Effector memory CD8-positive, alpha-beta T cell (primary cell): ENCODE data around the gene NAP1L1.

ENCODE experiments used
- ATAC-seq: fragments of 150-1000 bp; cut with Tn5 transposase; replicated peaks from 2 replicates; pipeline ENCODE4 v1.10.0; 2021; ENCODE audit warnings: mild to moderate bottlenecking, moderate library complexity
- DNase-seq, 3 experiments: peaks; one replicate each; pipeline ENCODE4 v3.0.0; 2021
- H3K27ac Mint-ChIP-seq, 2 donors: one replicate each; pipeline ENCODE4 v1.8.0; 2022; ENCODE audit warnings: mild to moderate bottlenecking in 2 of 2, mixed read lengths in 2 of 2, moderate library complexity in 2 of 2
- H3K27me3 Mint-ChIP-seq, 2 donors: one replicate each; pipeline ENCODE4 v1.8.0; 2022; ENCODE audit warnings: mixed read lengths in 2 of 2
- H3K36me3 Mint-ChIP-seq: one replicate; pipeline ENCODE4 v1.8.0; 2022; ENCODE audit warnings: mild to moderate bottlenecking, moderate library complexity, mixed read lengths; ENCODE audit not compliant: insufficient read depth
- H3K4me1 Mint-ChIP-seq, 2 donors: one replicate each; pipeline ENCODE4 v1.8.0; 2022; ENCODE audit warnings: low read depth in 2 of 2, mixed read lengths in 2 of 2
- H3K4me3 Mint-ChIP-seq, 2 donors: one replicate each; pipeline ENCODE4 v1.8.0; 2022; ENCODE audit warnings: mild to moderate bottlenecking in 2 of 2, mixed read lengths in 2 of 2, moderate library complexity in 2 of 2
- H3K9me3 Mint-ChIP-seq, 2 donors: one replicate each; pipeline ENCODE4 v1.8.0; 2022; ENCODE audit warnings: mixed read lengths in 2 of 2

The NAP1L1 gene

DNA sequence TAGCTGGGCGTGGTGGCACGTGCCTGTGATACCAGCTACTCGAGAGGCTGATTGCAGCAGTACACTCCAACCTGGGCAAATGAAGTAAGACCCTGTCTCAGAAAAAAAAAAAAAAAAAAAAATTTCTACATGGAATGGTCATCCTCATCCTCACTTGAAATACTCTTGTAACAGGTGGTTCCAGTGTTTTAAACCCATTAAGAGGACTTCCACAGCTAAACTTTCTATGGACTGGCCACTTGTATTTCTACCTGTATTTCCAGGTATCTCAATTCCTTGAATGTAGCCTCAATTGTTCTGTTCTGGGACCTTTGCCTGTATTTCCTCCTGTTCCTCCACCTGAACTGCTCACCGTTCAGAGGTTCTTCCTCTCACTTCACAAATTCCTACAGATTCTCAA, 41.1 kb downstream of the NAP1L1 start:
- Mint-ChIP-seq H3K27ac (no peak overlapping the region), H3K9me3 (no peaks in the 10 kb centered on the region), H3K36me3 (peaks cover 48% of the 10 kb centered on the region), H3K4me1 (no peaks in the 10 kb centered on the region), H3K4me3 (no peak overlapping the region), H3K27me3 (no peaks in the 10 kb centered on the region)
- ATAC-seq (no peak), DNase-seq (no peak)

DNA sequence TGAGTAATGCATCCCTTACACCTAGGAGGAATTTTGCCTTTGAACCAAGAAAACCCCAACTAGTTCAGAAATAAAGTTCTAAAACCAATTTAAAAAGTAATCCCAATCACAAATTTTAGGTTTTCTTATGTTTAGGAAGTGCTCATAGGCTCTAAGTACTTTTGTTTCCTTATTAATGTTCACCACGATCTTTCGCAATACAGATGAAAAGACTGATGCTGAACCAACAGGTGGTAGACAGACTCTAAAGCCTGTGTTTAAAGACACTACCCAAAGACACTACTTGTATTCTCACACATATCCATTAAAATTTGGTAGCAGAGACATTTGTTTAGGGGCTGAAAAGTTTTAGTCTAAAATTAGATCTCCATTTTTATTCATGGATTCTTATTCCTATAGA, 42.3 kb downstream of the NAP1L1 start:
- Mint-ChIP-seq H3K4me3 (no peak overlapping the region), H3K27me3 (no peaks in the 10 kb centered on the region), H3K4me1 (peaks cover 6% of the 10 kb centered on the region in 2 donors), H3K27ac (no peak overlapping the region), H3K36me3 (peaks cover 41% of the 10 kb centered on the region), H3K9me3 (no peaks in the 10 kb centered on the region)
- ATAC-seq (no peak), DNase-seq (no peak)

DNA sequence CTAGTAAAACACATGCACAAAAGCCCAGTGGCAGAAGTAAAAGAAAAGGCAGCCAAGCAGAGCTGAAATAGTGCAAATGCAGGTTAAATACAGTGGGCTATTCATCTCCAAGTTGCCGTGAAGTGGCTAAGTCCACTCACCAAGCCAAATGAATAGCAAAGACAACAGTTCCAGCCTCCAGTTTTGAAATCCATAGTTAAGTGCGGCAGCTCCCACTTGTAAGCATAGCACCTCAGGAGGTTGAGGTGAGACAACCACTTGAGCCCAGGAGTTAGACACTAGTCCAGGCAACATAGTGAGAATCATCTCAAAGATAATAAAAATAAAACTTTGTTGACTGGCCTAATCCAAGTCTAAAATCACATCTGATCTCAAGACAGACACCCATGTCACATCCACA, 43.1 kb downstream of the NAP1L1 start:
- Mint-ChIP-seq H3K4me3 (no peak overlapping the region), H3K27ac (no peak overlapping the region)
- no peak for ATAC-seq

DNA sequence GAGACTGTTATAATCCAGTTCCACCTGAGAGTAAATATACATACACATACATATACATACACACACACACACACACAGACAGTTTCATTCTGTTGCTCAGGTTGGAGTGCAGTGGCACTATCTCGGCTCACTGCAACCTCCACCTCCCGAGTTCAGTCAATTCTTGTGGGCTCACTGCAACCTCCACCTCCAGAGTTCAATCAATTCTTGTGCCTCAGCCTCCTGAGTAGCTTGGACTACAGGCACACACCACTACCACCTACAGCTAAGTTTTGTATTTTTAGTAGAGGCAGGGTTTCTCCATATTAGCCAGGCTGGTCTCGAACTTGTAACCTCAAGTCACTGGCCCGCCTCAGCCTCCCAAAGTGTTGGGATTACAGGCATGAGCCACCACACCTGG, 44.0 kb downstream of the NAP1L1 start:
- no peak for ATAC-seq
- Mint-ChIP-seq H3K36me3 (peaks cover 24% of the 10 kb centered on the region), H3K9me3 (no peaks in the 10 kb centered on the region), H3K27me3 (no peaks in the 10 kb centered on the region), H3K4me1 (peaks cover 6 to 7% of the 10 kb centered on the region in 2 donors), H3K4me3 (no peak overlapping the region), H3K27ac (peak overlapping the region in 1 of 2 donors; percentile 17)
- no peak for DNase-seq

More for the DNA sequence above, 43.1 kb downstream of the NAP1L1 start:
- no peaks in the 10 kb centered on the region for H3K9me3 Mint-ChIP-seq
- peaks cover 34% of the 10 kb centered on the region for H3K36me3 Mint-ChIP-seq
- DNase-seq = no peak
- no peaks in the 10 kb centered on the region for H3K27me3 Mint-ChIP-seq
- peaks cover 6 to 7% of the 10 kb centered on the region in 2 donors for H3K4me1 Mint-ChIP-seq

DNA sequence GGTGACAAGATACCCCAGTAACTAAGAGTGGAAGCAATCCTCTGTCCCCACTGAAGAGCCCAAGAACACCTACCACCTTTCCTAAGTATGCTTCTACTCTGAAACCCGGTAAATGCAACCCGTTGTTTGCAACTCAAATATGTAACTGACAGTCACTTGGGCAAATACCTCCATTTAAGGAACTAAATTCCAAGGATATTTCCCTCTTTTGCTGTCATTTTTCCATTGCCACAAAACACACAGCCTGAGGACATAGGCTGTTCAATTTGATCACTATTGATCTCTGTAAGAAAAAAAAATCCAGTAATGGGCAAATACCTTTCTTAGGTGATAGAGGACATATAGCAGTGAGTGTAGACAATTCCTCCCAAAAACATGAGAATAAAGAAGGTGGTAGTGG, 46.3 kb downstream of the NAP1L1 start:
- DNase-seq (no peak), ATAC-seq (no peak)
- Mint-ChIP-seq H3K27me3 (no peaks in the 10 kb centered on the region), H3K4me3 (no peak overlapping the region), H3K9me3 (no peaks in the 10 kb centered on the region), H3K4me1 (peaks cover 6 to 11% of the 10 kb centered on the region in 2 donors), H3K27ac (no peak overlapping the region), H3K36me3 (peaks cover 6% of the 10 kb centered on the region)

DNA sequence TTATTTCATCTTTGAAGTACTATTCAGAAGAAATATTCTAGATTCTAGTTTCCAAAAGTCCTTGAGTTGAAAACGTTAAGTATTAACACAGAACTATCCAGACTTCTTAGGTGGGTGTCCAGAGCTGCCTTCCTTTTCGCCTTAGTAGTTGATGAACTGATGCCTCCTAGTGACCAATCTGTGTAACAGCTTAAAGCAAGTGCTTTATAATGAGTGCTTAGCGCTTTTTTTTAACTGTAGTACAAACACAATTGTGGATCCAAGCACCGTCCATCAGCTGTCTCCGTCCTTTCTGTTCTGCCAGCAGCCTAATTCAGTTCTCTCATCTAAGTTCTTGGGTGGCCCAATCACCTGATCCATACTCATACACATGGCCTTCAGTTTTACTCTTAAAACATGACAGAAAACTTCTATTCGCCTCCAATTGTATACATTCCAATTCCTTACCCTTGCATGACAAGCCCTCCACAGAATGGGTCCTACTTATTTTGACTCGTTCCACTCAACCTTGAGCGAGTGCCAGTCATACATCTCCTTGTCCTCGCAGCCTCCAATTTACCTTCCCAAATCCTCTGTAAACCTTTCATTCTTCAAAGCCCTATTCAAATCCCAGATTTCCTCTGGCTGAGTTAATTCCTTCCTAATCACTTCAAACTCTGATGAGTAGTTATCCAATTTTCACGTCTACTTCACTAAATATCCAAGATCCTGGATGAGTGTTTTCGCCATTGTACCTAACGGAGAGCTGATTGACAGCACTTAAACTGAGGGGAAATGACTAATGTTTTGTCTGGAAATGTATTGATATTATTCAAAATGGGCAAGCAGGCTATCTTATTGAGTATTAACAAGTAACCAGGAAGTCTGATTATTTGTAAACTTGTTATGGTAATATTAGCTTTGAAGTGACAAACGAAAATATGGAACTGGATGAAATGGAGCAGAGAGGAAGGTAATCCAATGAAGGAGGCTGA, 47.1 kb downstream of the NAP1L1 start:
- Mint-ChIP-seq H3K27ac (peak overlapping the region in 1 of 2 donors; percentile 2), H3K27me3 (no peaks in the 10 kb centered on the region), H3K36me3 (no peaks in the 10 kb centered on the region), H3K4me1 (peaks cover 9 to 15% of the 10 kb centered on the region in 2 donors), H3K4me3 (no peak overlapping the region), H3K9me3 (no peaks in the 10 kb centered on the region)
- ATAC-seq (peak; percentile 80), DNase-seq (peak; percentile 36 to 47 (median 37))

DNA sequence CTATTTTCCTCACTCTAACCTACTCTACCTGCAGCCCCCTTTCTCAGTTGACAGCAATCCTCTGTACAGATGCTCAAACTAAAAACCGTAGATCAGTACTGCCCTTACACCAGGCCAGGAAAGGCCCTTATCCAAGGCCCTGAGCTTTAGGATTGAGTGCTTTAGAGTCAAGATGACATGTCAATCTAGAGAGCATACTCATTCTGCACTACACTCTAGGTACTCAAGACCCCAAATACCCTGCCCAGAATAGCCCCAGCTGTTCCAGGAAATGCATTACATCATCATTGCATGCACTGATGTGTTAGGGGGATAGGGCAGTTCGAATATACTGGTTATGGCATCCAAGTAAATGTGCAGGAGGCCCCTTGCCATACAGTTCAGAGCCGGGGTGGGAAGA, 49.4 kb downstream of the NAP1L1 start:
- H3K9me3 Mint-ChIP-seq = no peaks in the 10 kb centered on the region
- peaks cover 21 to 28% of the 10 kb centered on the region in 2 donors for H3K4me1 Mint-ChIP-seq
- no peak for DNase-seq
- no peak overlapping the region for H3K27ac Mint-ChIP-seq
- no peak for ATAC-seq
- no peak overlapping the region for H3K4me3 Mint-ChIP-seq
- H3K27me3 Mint-ChIP-seq = no peaks in the 10 kb centered on the region
- peaks cover 22% of the 10 kb centered on the region for H3K36me3 Mint-ChIP-seq

DNA sequence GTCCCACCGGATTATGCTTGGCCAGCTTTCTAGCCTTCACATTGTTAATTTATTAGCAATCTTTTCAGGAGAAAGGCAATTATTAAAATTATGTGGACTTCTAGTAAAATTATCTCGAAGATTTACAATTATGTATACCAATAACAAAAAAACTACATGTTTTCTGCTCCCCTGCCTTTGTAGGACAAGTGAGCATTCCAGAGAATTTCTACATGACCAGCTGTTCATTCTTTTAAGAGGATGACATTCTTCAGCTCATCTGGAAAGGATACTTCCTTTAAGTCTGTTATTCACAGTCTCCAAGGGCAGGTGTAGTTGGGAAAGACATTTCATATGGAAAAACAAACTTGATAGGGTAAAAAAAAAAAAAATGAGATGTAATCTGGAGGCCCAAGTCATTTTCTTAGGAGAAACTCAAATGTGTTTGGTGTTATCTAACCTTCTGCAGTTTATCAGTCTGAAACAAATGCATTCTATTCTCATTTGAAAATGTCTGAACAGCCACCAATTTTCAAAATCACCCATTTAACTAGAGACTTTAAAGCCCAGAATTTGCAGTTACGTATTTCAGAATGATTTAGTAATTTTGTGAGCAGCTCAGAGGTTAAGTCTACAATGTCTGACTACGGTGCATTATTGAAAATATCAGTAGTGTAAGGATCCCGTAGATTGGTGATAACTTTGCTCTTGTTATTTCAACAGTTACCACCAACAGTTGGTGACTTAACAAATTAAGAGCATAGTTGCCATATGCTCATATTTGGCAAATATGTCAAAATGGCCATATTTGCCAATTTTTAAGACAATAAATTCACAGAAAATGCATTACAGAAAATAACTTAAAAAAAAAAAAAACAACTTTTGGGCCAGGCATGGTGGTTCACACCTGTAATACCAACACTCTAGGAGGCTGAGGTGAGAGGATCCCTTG, 51.1 kb downstream of the NAP1L1 start:
- Mint-ChIP-seq H3K9me3 (no peaks in the 10 kb centered on the region), H3K27me3 (no peaks in the 10 kb centered on the region), H3K4me3 (peak overlapping the region; percentile 95 to 97), H3K36me3 (peaks cover 30% of the 10 kb centered on the region), H3K4me1 (peaks cover 23 to 32% of the 10 kb centered on the region in 2 donors), H3K27ac (peak overlapping the region; percentile 98)
- ATAC-seq (no peak), DNase-seq (no peak)

DNA sequence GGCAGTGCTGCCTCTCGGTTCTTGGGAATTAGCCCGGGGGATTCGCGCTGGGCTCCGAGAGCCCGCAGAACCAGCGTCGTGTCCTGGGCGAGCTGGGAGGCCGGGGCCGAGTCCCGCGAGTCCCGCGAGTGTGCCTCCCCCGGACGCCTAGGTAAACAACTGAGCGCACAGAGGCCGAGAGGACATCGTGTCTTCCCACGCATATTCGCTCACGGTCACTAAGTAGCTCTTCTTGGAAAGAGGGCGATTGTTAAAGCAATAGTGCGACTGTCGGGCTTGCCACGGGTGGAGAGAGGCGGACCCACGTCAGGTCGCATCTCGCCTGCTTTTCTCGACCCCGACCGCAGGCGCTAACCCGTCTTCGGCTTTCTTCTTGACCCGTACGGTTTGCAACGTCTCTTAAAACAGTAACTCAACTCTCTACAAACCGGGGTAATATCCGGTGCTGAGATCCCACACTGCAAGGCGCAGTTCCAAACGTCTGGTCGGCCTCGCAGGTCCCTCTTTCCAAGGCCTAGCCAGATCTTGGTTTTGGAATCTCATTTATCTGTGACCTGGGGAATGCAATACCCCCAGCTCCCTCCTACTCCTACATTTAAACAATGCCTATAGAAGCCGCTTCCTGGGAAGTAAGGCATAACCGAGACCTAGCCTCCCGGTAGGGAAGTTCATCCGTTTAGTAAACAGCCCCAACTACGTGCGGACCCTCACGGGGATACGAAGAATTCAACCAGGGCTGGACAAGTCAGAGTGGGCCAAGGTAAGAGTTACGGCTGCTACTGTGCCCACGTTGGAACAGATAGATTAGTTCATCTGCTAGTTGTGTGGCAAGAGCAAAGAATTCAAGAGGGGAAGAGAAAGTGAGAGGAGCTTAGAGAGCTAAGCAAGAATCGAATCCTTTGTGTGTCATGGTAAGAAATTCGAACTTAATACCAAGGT, 52.2 kb downstream of the NAP1L1 start:
- H3K4me3 Mint-ChIP-seq = peak overlapping the region; percentile 95 to 97
- peaks cover 34% of the 10 kb centered on the region for H3K36me3 Mint-ChIP-seq
- no peaks in the 10 kb centered on the region for H3K27me3 Mint-ChIP-seq
- peak; percentile 12 for ATAC-seq
- peak overlapping the region; percentile 98 for H3K27ac Mint-ChIP-seq
- DNase-seq = peak in 2 of 3 experiments; percentile 28 to 39
- peaks cover 19 to 28% of the 10 kb centered on the region in 2 donors for H3K4me1 Mint-ChIP-seq
- no peaks in the 10 kb centered on the region for H3K9me3 Mint-ChIP-seq

DNA sequence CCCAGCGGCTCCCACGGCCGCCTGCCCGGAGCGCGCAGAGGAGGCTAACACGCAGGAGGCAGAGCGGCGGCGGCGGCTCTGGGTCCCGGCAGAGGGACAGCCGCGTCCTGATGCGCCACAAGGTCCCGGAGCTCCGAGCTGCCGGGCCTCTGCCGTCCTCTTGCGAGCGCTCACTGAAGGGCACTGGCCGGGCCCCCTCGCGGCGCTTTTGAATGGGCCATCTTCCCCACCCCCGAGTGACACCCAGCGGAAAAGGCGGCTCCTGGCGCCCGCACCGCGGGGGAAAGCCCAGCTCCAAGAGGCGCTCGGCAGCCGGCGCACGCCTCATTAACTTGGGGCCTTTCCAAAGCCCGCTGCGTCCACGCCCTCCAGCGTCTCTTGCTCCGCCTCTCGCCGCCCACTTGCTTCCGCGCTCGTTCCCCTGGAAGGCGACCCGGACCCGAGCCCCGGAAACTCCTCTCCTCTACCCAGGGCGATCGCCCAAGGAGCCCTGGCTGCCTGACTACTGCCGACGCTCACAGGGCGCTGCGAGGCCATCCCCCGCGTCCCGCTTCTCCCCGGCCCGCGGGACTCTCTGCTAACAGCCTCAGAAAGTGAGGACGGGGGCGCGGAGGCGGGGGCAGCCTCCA, 53.0 kb downstream of the NAP1L1 start, which contains the start of gene PHLDA1:
TSS of gene PHLDA1 (minus strand) at position 363 of the 629 bp plus-strand sequence.
- H3K4me3 Mint-ChIP-seq = peak within 1 kb of the TSS; percentile 95 to 97
- ATAC-seq = peak; percentile 79
- peaks cover 17 to 25% of the 10 kb centered on the region in 2 donors for H3K4me1 Mint-ChIP-seq
- no peaks in the 10 kb centered on the region for H3K27me3 Mint-ChIP-seq
- peak within 1 kb of the TSS; percentile 98 for H3K27ac Mint-ChIP-seq
- peak; percentile 91 to 94 (median 91) for DNase-seq
- H3K36me3 Mint-ChIP-seq = peaks cover 37% of the 10 kb centered on the region
- H3K9me3 Mint-ChIP-seq = no peaks in the 10 kb centered on the region

DNA sequence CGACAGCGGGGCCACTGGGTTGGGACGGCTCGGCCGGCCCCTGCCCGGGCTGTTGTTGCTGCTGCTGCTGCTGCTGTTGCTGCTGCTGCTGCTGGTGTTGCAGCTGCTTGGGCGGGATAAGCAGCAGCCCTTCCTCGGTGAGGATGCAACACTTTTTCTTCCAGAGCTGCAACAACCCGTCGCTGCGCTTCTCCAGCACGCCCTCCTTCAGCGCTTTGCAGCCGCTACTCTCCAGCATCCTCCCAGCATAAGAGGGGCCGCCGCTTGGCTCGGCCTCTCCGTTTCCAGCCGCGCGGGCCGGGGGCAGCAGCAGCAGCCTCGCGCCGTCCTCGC, 53.4 kb downstream of the NAP1L1 start:
- ATAC-seq (peak; percentile 6), DNase-seq (no peak)
- Mint-ChIP-seq H3K4me3 (peak overlapping the region; percentile 95 to 97), H3K27me3 (no peaks in the 10 kb centered on the region), H3K9me3 (no peaks in the 10 kb centered on the region), H3K4me1 (peaks cover 17 to 25% of the 10 kb centered on the region in 2 donors), H3K36me3 (peaks cover 37% of the 10 kb centered on the region), H3K27ac (peak overlapping the region; percentile 98)

DNA sequence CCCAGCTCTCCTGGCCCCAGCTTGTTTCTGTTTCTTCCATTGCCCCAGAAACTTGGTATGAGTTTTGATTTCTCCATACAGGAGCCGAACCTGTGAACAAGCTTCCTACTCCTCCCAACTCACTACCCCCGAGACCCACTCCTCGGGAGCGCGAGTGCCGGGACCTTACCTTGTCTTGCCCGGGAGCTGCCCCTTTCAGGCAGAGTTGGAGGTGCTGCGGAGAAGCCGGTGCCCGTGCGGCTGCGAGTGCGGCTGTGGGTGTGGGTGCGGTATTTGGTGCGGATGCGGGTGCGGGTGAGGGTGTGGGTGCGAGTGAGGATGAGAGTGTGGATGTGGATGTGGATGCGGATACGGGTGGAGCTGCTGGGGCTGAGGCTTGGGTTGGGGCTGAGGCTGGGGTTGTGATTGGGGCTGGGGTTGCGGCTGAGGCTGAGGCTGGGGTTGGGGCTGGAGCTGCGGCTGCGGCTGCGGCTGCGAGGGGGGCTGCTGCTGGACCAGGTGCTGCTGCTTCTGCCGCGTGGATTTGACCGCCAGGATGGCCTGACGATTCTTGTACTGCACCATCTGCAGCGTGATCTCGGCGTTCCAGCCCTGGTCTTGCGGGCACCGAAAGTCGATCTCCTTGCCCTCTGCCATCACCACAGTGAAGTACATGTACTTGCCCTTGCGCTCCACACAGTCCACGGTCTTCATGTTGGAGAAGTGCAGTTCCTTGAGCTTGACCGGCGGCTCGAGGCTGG, 54.0 kb downstream of the NAP1L1 start:
- Mint-ChIP-seq H3K4me3 (peak overlapping the region; percentile 95 to 97), H3K4me1 (peaks cover 17 to 25% of the 10 kb centered on the region in 2 donors), H3K9me3 (no peaks in the 10 kb centered on the region), H3K27me3 (no peaks in the 10 kb centered on the region), H3K27ac (peak overlapping the region; percentile 98), H3K36me3 (peaks cover 37% of the 10 kb centered on the region)
- ATAC-seq (peak; percentile 31), DNase-seq (peak; percentile 56 to 60 (median 57))
